ENCODE data around the gene AJUBA.

Gene AJUBA

GRCh38 chr14:22991852-22992251 is 9.5 kb upstream of the AJUBA start:
- DNase-seq (ENCODE audit: extremely low spot score) = no peak
- TF ChIP-seq SP1 (IDR thresholded peaks at IDR 0.05) = no peak
- no peak for TF ChIP-seq ELF4 (IDR thresholded peaks at IDR 0.05)
- no peak for TF ChIP-seq BHLHE40 (IDR thresholded peaks at IDR 0.05; ENCODE audit: borderline replicate concordance)
- no peak for TF ChIP-seq LEF1 (IDR thresholded peaks at IDR 0.05; ENCODE audit: borderline replicate concordance)
- TF ChIP-seq L3MBTL2 (conservative IDR thresholded peaks at IDR 0.05) = no peak
- no peak for TF ChIP-seq ZNF384 (IDR thresholded peaks at IDR 0.05)
- no peak for TF ChIP-seq FOXM1 (IDR thresholded peaks at IDR 0.05; ENCODE audit: borderline replicate concordance)
- TF ChIP-seq CTBP1 (IDR thresholded peaks at IDR 0.05; ENCODE audit: borderline replicate concordance) = no peak
- no peak for TF ChIP-seq NFRKB (IDR thresholded peaks at IDR 0.05)
- no peak for TF ChIP-seq FOXK2 (IDR thresholded peaks at IDR 0.05)
- no peak for TF ChIP-seq HDGF (IDR thresholded peaks at IDR 0.05; ENCODE audit: borderline replicate concordance)
- no peak for TF ChIP-seq SUZ12 (IDR thresholded peaks at IDR 0.05)
- TF ChIP-seq ARNT (IDR thresholded peaks at IDR 0.05) = no peak
- no peak for TF ChIP-seq FOXA1 (IDR thresholded peaks at IDR 0.05)
- TF ChIP-seq, protein P1, sequence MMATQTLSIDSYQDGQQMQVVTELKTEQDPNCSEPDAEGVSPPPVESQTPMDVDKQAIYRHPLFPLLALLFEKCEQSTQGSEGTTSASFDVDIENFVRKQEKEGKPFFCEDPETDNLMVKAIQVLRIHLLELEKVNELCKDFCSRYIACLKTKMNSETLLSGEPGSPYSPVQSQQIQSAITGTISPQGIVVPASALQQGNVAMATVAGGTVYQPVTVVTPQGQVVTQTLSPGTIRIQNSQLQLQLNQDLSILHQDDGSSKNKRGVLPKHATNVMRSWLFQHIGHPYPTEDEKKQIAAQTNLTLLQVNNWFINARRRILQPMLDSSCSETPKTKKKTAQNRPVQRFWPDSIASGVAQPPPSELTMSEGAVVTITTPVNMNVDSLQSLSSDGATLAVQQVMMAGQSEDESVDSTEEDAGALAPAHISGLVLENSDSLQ (IDR thresholded peaks at IDR 0.05) = no peak
- no peak for TF ChIP-seq TARDBP (IDR thresholded peaks at IDR 0.05)
- ChIA-PET POLR2A (no interaction called here), CTCF (interaction anchor here (1.5 to 7.5 kb wide), 2 partner anchors 15 to 63 kb away, joined by 3 to 133 read pairs; partner anchors contain the start of gene CDH24)

DNA sequence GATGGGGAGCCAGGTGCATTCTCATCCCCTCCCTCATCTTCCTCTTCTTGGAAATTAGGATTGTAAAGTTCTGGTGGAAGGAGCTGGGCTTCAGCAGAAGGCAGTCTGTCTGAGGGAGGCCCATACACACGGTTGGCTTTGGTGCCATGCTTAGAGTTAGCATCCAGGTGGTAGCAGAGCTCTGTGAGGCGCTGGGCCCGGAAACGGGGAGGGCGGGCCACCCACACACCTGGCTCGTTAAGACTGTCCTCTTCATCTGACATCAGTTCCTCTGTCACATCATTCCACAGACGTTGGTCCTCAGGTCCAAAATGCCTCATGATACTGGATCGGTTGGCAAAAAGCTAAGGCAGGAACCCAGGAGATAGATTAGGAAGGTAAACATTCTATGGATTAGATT is 4.9 kb upstream of the AJUBA start:
- POLR2A ChIA-PET = interaction anchor here (1.6 to 6.1 kb wide), 6 partner anchors 8 to 70 kb away, joined by 3 to 56 read pairs (median 18); partner anchors contain the start of genes CDH24 and PSMB5
- CTCF ChIA-PET = interaction anchor here (0.6 to 7.0 kb wide), 21 partner anchors 8 to 464 kb away, joined by 3 to 159 read pairs (median 10); partner anchors contain the start of genes ACIN1, C14orf119, CDH24 and PRMT5
- no peak for DNase-seq (ENCODE audit: extremely low spot score)
- TF ChIP-seq ZNF384 (IDR thresholded peaks at IDR 0.05) (no peak), ARNT (IDR thresholded peaks at IDR 0.05) (no peak), HDGF (IDR thresholded peaks at IDR 0.05; ENCODE audit: borderline replicate concordance) (no peak), LEF1 (IDR thresholded peaks at IDR 0.05; ENCODE audit: borderline replicate concordance) (no peak), TARDBP (IDR thresholded peaks at IDR 0.05) (no peak)

DNA sequence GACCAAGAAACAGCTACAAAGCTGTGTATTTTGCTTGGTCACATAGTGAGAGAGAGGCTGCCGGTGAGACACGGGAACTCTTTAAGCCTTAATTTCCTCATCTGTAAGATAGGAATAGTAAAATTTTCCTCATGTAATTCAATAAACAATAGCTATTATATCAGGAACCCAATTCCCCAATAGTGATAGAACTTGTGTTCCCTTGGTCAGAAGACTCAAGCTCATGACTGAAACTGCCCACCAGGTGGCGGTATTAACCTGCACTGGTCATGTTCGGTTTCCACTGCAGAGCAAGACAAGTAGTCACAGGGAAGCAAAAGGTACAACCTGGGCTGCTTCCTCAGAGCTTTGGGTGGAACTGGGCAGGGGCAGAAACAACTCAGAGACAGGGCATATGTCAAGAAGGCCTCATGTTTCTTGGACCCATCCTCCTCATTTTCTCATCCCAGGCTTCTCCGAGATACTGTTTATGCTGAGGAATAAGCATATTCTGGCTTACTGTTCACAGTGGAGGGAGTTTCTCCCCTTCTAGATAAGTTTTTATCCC is 4.2 kb upstream of the AJUBA start:
- TF ChIP-seq NFRKB (IDR thresholded peaks at IDR 0.05) = no peak
- no peak for TF ChIP-seq L3MBTL2 (conservative IDR thresholded peaks at IDR 0.05)
- no peak for TF ChIP-seq HDGF (IDR thresholded peaks at IDR 0.05; ENCODE audit: borderline replicate concordance)
- no peak for TF ChIP-seq FOXM1 (IDR thresholded peaks at IDR 0.05; ENCODE audit: borderline replicate concordance)
- no peak for TF ChIP-seq FOXK2 (IDR thresholded peaks at IDR 0.05)
- no peak for TF ChIP-seq ARNT (IDR thresholded peaks at IDR 0.05)
- ChIA-PET POLR2A (interaction anchor here (0.8 to 6.1 kb wide), 12 partner anchors 9 to 108 kb away, joined by 3 to 56 read pairs (median 5); partner anchors contain the start of genes ACIN1, C14orf119, CDH24 and HAUS4), CTCF (interaction anchor here (0.6 to 7.0 kb wide), 36 partner anchors 9 to 445 kb away, joined by 3 to 159 read pairs (median 6); partner anchors contain the start of genes ACIN1, C14orf119, CDH24 and HAUS4)
- peak; percentile 79 for DNase-seq (ENCODE audit: extremely low spot score)

- ChIA-PET POLR2A (interaction anchor here (0.8 to 6.1 kb wide), 12 partner anchors 9 to 109 kb away, joined by 3 to 56 read pairs (median 5); partner anchors contain the start of genes ACIN1, C14orf119, CDH24 and HAUS4), CTCF (interaction anchor here (0.6 to 7.0 kb wide), 35 partner anchors 9 to 444 kb away, joined by 3 to 159 read pairs (median 6); partner anchors contain the start of genes ACIN1, C14orf119, CDH24 and HAUS4)
- TF ChIP-seq BHLHE40 (IDR thresholded peaks at IDR 0.05; ENCODE audit: borderline replicate concordance) (no peak), FOXK2 (IDR thresholded peaks at IDR 0.05) (no peak), ELF4 (IDR thresholded peaks at IDR 0.05) (no peak), L3MBTL2 (conservative IDR thresholded peaks at IDR 0.05) (no peak), FOXA1 (IDR thresholded peaks at IDR 0.05) (no peak), ARNT (IDR thresholded peaks at IDR 0.05) (no peak)
- DNase-seq (ENCODE audit: extremely low spot score) = no peak
Observed at GRCh38 chr14:22985894-22986507, 3.6 kb upstream of the AJUBA start.

- POLR2A ChIA-PET = interaction anchor here (1.3 to 6.1 kb wide), 4 partner anchors 10 to 28 kb away, joined by 4 to 56 read pairs (median 18); partner anchors contain the start of gene HAUS4
- DNase-seq (ENCODE audit: extremely low spot score) = no peak
- no peak for TF ChIP-seq SUZ12 (IDR thresholded peaks at IDR 0.05)
- TF ChIP-seq, protein P1 (IDR thresholded peaks at IDR 0.05) = no peak
- no peak for TF ChIP-seq NFRKB (IDR thresholded peaks at IDR 0.05)
- TF ChIP-seq FOXK2 (IDR thresholded peaks at IDR 0.05) = no peak
- no peak for TF ChIP-seq FOXM1 (IDR thresholded peaks at IDR 0.05; ENCODE audit: borderline replicate concordance)
- TF ChIP-seq FOXA1 (IDR thresholded peaks at IDR 0.05) = no peak
- TF ChIP-seq ELF4 (IDR thresholded peaks at IDR 0.05) = no peak
- no peak for TF ChIP-seq TARDBP (IDR thresholded peaks at IDR 0.05)
- TF ChIP-seq BHLHE40 (IDR thresholded peaks at IDR 0.05; ENCODE audit: borderline replicate concordance) = no peak
- no peak for TF ChIP-seq SP1 (IDR thresholded peaks at IDR 0.05)
- no peak for TF ChIP-seq L3MBTL2 (conservative IDR thresholded peaks at IDR 0.05)
- TF ChIP-seq ZNF384 (IDR thresholded peaks at IDR 0.05) = no peak
- no peak for TF ChIP-seq LEF1 (IDR thresholded peaks at IDR 0.05; ENCODE audit: borderline replicate concordance)
- TF ChIP-seq ARNT (IDR thresholded peaks at IDR 0.05) = no peak
- no peak for TF ChIP-seq HDGF (IDR thresholded peaks at IDR 0.05; ENCODE audit: borderline replicate concordance)
- TF ChIP-seq CTBP1 (IDR thresholded peaks at IDR 0.05; ENCODE audit: borderline replicate concordance) = no peak
- CTCF ChIA-PET = interaction anchor here (1.7 to 7.0 kb wide), 6 partner anchors 10 to 83 kb away, joined by 10 to 159 read pairs (median 34); partner anchors contain the start of gene CDH24
Observed at GRCh38 chr14:22984959-22985658, 2.8 kb upstream of the AJUBA start.

Data from HEK293T (cell line).